ENCODE measurements around the gene CTNNAL1. TPM values are rescaled to one million over a fixed set of nuclear protein-coding genes. Genes with fewer than 3 reads are reported as not detected.

The CTNNAL1 gene
- total RNA-seq, 2 donors from 2014 or later, result 17.9 to 22.1 TPM

- H3K27me3 Mint-ChIP-seq (ENCODE audit: low read depth), result no peaks in the 10 kb centered on the region
- ATAC-seq (replicated peaks in 1 of 2) (no peak), DNase-seq (no peak)
- H3K4me3 Mint-ChIP-seq, result no peak overlapping the region
- H3K9me3 Mint-ChIP-seq, result peaks cover 0 to under 1% of the 10 kb centered on the region in 2 donors
- H3K27ac Mint-ChIP-seq, result peak overlapping the region; percentile 41
- H3K36me3 Mint-ChIP-seq (ENCODE audit: insufficient read depth in 2 of 2), result peaks cover 1 to 20% of the 10 kb centered on the region in 2 donors
- H3K4me1 Mint-ChIP-seq (ENCODE audit: low read depth), result no peaks in the 10 kb centered on the region
Measured at GRCh38 chr9:109037946-109038715, 24.8 kb upstream of the CTNNAL1 start.

GRCh38 chr9:109036744-109037680, 23.7 kb upstream of the CTNNAL1 start:
- no peaks in the 10 kb centered on the region for H3K27me3 Mint-ChIP-seq (ENCODE audit: low read depth)
- H3K9me3 Mint-ChIP-seq, result no peaks in the 10 kb centered on the region
- DNase-seq, result no peak
- H3K36me3 Mint-ChIP-seq (ENCODE audit: insufficient read depth in 2 of 2), result peaks cover 3 to 18% of the 10 kb centered on the region in 2 donors
- no peak overlapping the region for H3K27ac Mint-ChIP-seq
- H3K4me3 Mint-ChIP-seq, result no peak overlapping the region
- no peak for ATAC-seq (replicated peaks in 1 of 2)
- no peaks in the 10 kb centered on the region for H3K4me1 Mint-ChIP-seq (ENCODE audit: low read depth)

GRCh38 chr9:109035684-109036423, 22.6 kb upstream of the CTNNAL1 start:
- Mint-ChIP-seq H3K4me3 (no peak overlapping the region), H3K27me3 (ENCODE audit: low read depth) (no peaks in the 10 kb centered on the region), H3K36me3 (ENCODE audit: insufficient read depth in 2 of 2) (peaks cover 3 to 19% of the 10 kb centered on the region in 2 donors), H3K27ac (no peak overlapping the region), H3K4me1 (ENCODE audit: low read depth) (no peaks in the 10 kb centered on the region), H3K9me3 (no peaks in the 10 kb centered on the region)
- no peak for ATAC-seq (replicated peaks in 1 of 2)
- no peak for DNase-seq

GRCh38 chr9:109033941-109034700, 20.8 kb upstream of the CTNNAL1 start:
- Mint-ChIP-seq H3K9me3 (no peaks in the 10 kb centered on the region), H3K27me3 (ENCODE audit: low read depth) (no peaks in the 10 kb centered on the region), H3K36me3 (ENCODE audit: insufficient read depth in 2 of 2) (peaks cover 3 to 19% of the 10 kb centered on the region in 2 donors), H3K27ac (no peak overlapping the region), H3K4me1 (ENCODE audit: low read depth) (no peaks in the 10 kb centered on the region), H3K4me3 (no peak overlapping the region)
- DNase-seq (no peak), ATAC-seq (replicated peaks in 1 of 2) (no peak)

- no peak overlapping the region for H3K4me3 Mint-ChIP-seq
- H3K9me3 Mint-ChIP-seq, result no peaks in the 10 kb centered on the region
- no peak for ATAC-seq (replicated peaks in 1 of 2)
- H3K27ac Mint-ChIP-seq, result no peak overlapping the region
- H3K36me3 Mint-ChIP-seq (ENCODE audit: insufficient read depth in 2 of 2), result peaks cover 3 to 20% of the 10 kb centered on the region in 2 donors
- H3K27me3 Mint-ChIP-seq (ENCODE audit: low read depth), result no peaks in the 10 kb centered on the region
- no peaks in the 10 kb centered on the region for H3K4me1 Mint-ChIP-seq (ENCODE audit: low read depth)
- no peak for DNase-seq
Measured at GRCh38 chr9:109031241-109031640, 17.9 kb upstream of the CTNNAL1 start.

GRCh38 chr9:109030426-109030825, 17.1 kb upstream of the CTNNAL1 start:
- Mint-ChIP-seq H3K4me1 (ENCODE audit: low read depth) (no peaks in the 10 kb centered on the region), H3K9me3 (no peaks in the 10 kb centered on the region), H3K27ac (no peak overlapping the region), H3K36me3 (ENCODE audit: insufficient read depth in 2 of 2) (peaks cover 3 to 15% of the 10 kb centered on the region in 2 donors), H3K4me3 (no peak overlapping the region), H3K27me3 (ENCODE audit: low read depth) (no peaks in the 10 kb centered on the region)
- DNase-seq, result no peak
- ATAC-seq (replicated peaks in 1 of 2), result no peak

- DNase-seq (no peak), ATAC-seq (replicated peaks in 1 of 2) (no peak)
- H3K9me3 Mint-ChIP-seq, result no peaks in the 10 kb centered on the region
- no peak overlapping the region for H3K4me3 Mint-ChIP-seq
- H3K27me3 Mint-ChIP-seq (ENCODE audit: low read depth), result no peaks in the 10 kb centered on the region
- H3K36me3 Mint-ChIP-seq (ENCODE audit: insufficient read depth in 2 of 2), result peaks cover 3 to 15% of the 10 kb centered on the region in 2 donors
- H3K4me1 Mint-ChIP-seq (ENCODE audit: low read depth), result no peaks in the 10 kb centered on the region
- no peak overlapping the region for H3K27ac Mint-ChIP-seq
Measured at GRCh38 chr9:109028457-109028856, 15.2 kb upstream of the CTNNAL1 start.

- Mint-ChIP-seq H3K4me1 (ENCODE audit: low read depth) (no peaks in the 10 kb centered on the region), H3K27me3 (ENCODE audit: low read depth) (no peaks in the 10 kb centered on the region), H3K4me3 (no peak overlapping the region), H3K27ac (no peak overlapping the region), H3K36me3 (ENCODE audit: insufficient read depth in 2 of 2) (peaks cover 0 to 10% of the 10 kb centered on the region in 2 donors), H3K9me3 (no peaks in the 10 kb centered on the region)
- ATAC-seq (replicated peaks in 1 of 2) (no peak), DNase-seq (no peak)
Measured at GRCh38 chr9:109027176-109027575, 13.9 kb upstream of the CTNNAL1 start.

- Mint-ChIP-seq H3K9me3 (no peaks in the 10 kb centered on the region), H3K4me3 (no peak overlapping the region), H3K27ac (no peak overlapping the region), H3K36me3 (ENCODE audit: insufficient read depth in 2 of 2) (peaks cover 0 to 7% of the 10 kb centered on the region in 2 donors), H3K27me3 (ENCODE audit: low read depth) (no peaks in the 10 kb centered on the region), H3K4me1 (ENCODE audit: low read depth) (no peaks in the 10 kb centered on the region)
- ATAC-seq (replicated peaks in 1 of 2) (no peak), DNase-seq (no peak)
Measured at GRCh38 chr9:109026306-109026705, 13.0 kb upstream of the CTNNAL1 start.

GRCh38 chr9:109022873-109023272, 9.6 kb upstream of the CTNNAL1 start:
- Mint-ChIP-seq H3K9me3 (no peaks in the 10 kb centered on the region), H3K27ac (no peak overlapping the region), H3K4me3 (no peak overlapping the region), H3K4me1 (ENCODE audit: low read depth) (no peaks in the 10 kb centered on the region), H3K36me3 (ENCODE audit: insufficient read depth in 2 of 2) (peaks cover 0 to 5% of the 10 kb centered on the region in 2 donors), H3K27me3 (ENCODE audit: low read depth) (no peaks in the 10 kb centered on the region)
- ATAC-seq (replicated peaks in 1 of 2) (no peak), DNase-seq (no peak)

- Mint-ChIP-seq H3K4me3 (no peak overlapping the region), H3K4me1 (ENCODE audit: low read depth) (no peaks in the 10 kb centered on the region), H3K27ac (no peak overlapping the region), H3K27me3 (ENCODE audit: low read depth) (no peaks in the 10 kb centered on the region), H3K36me3 (ENCODE audit: insufficient read depth in 2 of 2) (peaks cover 0 to 5% of the 10 kb centered on the region in 2 donors), H3K9me3 (no peaks in the 10 kb centered on the region)
- ATAC-seq (replicated peaks in 1 of 2) (no peak), DNase-seq (no peak)
Measured at GRCh38 chr9:109020581-109021511, 7.5 kb upstream of the CTNNAL1 start.

Measured in activated T-cell treated with anti-CD3 and anti-CD28 coated beads, Interleukin-2, amount 50 U/mL, for 72 hours (primary cell).